Neuronal stem cell (in vitro differentiated cells): ENCODE data around the gene VWA5B1.
"Not testable (repeated sequence)": the region's sequence is repeated elsewhere in the genome, so short reads cannot be mapped to it uniquely, and the experiment has no call there.

Source experiments
- DNase-seq: peaks from one replicate; pipeline ENCODE4 v3.0.0-alpha.2; 2013; ENCODE audit warnings: low spot score
- H2AFZ ChIP-seq: one replicate; pipeline ENCODE4 v1.6.1; 2013; ENCODE audit warnings: mild to moderate bottlenecking, low read length, inconsistent platforms
- H2AK5ac ChIP-seq: 2 replicates; pipeline ENCODE4 v1.6.1; 2013; ENCODE audit warnings: low read depth, mild to moderate bottlenecking, inconsistent platforms, low read length, moderate library complexity, mixed read lengths
- H2BK120ac ChIP-seq: 2 replicates; pipeline ENCODE4 v1.6.1; 2013; ENCODE audit warnings: low read depth, mild to moderate bottlenecking, inconsistent platforms, low read length, moderate library complexity, mixed read lengths
- H2BK12ac ChIP-seq: one replicate; pipeline ENCODE4 v1.6.1; 2013; ENCODE audit warnings: low read length, inconsistent platforms
- H2BK15ac ChIP-seq: 2 replicates; pipeline ENCODE4 v1.6.1; 2013; ENCODE audit warnings: mild to moderate bottlenecking, low read length, inconsistent platforms, mixed read lengths
- H2BK5ac ChIP-seq: one replicate; pipeline ENCODE4 v1.6.1; 2013; ENCODE audit warnings: inconsistent platforms, mild to moderate bottlenecking, low read length, moderate library complexity
- H3K14ac ChIP-seq: one replicate; pipeline ENCODE4 v1.6.1; 2013; ENCODE audit warnings: low read length, inconsistent platforms
- H3K18ac ChIP-seq: 2 replicates; pipeline ENCODE4 v1.6.1; 2013; ENCODE audit warnings: low read length, inconsistent platforms
- H3K23ac ChIP-seq: 2 replicates; pipeline ENCODE4 v1.6.1; 2013; ENCODE audit warnings: low read depth, mild to moderate bottlenecking, mixed read lengths, low read length, inconsistent platforms; ENCODE audit not compliant: poor library complexity
- H3K27ac ChIP-seq: replicated peaks from 3 replicates; pipeline ENCODE4 v1.5.1; 2013; ENCODE audit warnings: low read length, inconsistent platforms
- H3K27me3 ChIP-seq, 3 experiments: 2 replicates each; pipeline ENCODE4 v1.6.1; 2013; ENCODE audit warnings: low read length in 3 of 3, mild to moderate bottlenecking in 2 of 3, inconsistent platforms in 1 of 3, low read depth in 1 of 3, mixed read lengths in 1 of 3, moderate library complexity in 1 of 3; ENCODE audit not compliant: control insufficient read depth in 3 of 3, insufficient read depth in 3 of 3
- H3K36me3 ChIP-seq, 2 donors: replicated peaks in 1 of 2; 2 replicates each; pipeline ENCODE4 v1.6.1; 2013; ENCODE audit warnings: low read length in 2 of 2; ENCODE audit not compliant: control insufficient read depth in 2 of 2, insufficient read depth in 2 of 2
- H3K4ac ChIP-seq: 2 replicates; pipeline ENCODE4 v1.6.1; 2013; ENCODE audit warnings: inconsistent platforms, mild to moderate bottlenecking, low read length, moderate library complexity
- H3K4me1 ChIP-seq, 2 donors: 1 replicate in 1 of 2; 2 replicates in 1 of 2; pipeline ENCODE4 v1.6.1; 2013; ENCODE audit warnings: low read length in 2 of 2, low read depth in 1 of 2; ENCODE audit not compliant: control insufficient read depth in 2 of 2, insufficient read depth in 1 of 2
- H3K4me2 ChIP-seq: one replicate; pipeline ENCODE4 v1.6.1; 2013; ENCODE audit warnings: mild to moderate bottlenecking, low read length, inconsistent platforms; ENCODE audit not compliant: insufficient read depth, poor library complexity, severe bottlenecking
- H3K4me3 ChIP-seq, 2 donors: 2 replicates each; pipeline ENCODE4 v1.5.1; 2013; ENCODE audit warnings: low read length in 2 of 2, mild to moderate bottlenecking in 2 of 2, inconsistent platforms in 1 of 2, moderate library complexity in 1 of 2
- H3K79me1 ChIP-seq: one replicate; pipeline ENCODE4 v1.6.1; 2013; ENCODE audit warnings: low read depth, mild to moderate bottlenecking, inconsistent platforms, low read length, moderate library complexity
- H3K9ac ChIP-seq: one replicate; pipeline ENCODE4 v1.6.1; 2013; ENCODE audit warnings: mild to moderate bottlenecking, low read depth, low read length, inconsistent platforms; ENCODE audit not compliant: poor library complexity
- H3K9me3 ChIP-seq, 2 donors: replicated peaks in 1 of 2; 2 replicates each; pipeline versions ENCODE3 to v1.6.1; 2013; ENCODE audit warnings: low read length in 2 of 2, mild to moderate bottlenecking in 2 of 2, inconsistent platforms in 1 of 2, low read depth in 1 of 2, mixed read lengths in 1 of 2, moderate library complexity in 1 of 2; ENCODE audit not compliant: control insufficient read depth in 2 of 2, insufficient read depth in 1 of 2
- H4K8ac ChIP-seq: one replicate; pipeline ENCODE4 v1.6.1; 2013; ENCODE audit warnings: low read depth, mild to moderate bottlenecking, inconsistent platforms, low read length, moderate library complexity
- H4K91ac ChIP-seq: one replicate; pipeline ENCODE4 v1.6.1; 2013; ENCODE audit warnings: low read length, low read depth, mild to moderate bottlenecking, inconsistent platforms; ENCODE audit not compliant: poor library complexity
- WGBS, 2 donors: extraction: QIAGEN DNeasy Blood & Tissue Kit; methylation state at CpG; one replicate each; pipeline ENCODE4 v1.1.7; 2013; ENCODE audit warnings: missing lambda C conversion rate in 2 of 2, mixed read lengths in 1 of 2; ENCODE audit not compliant: insufficient read length in 2 of 2, insufficient replicate concordance in 1 of 2; ENCODE audit errors: extremely low coverage in 2 of 2; 5-methylcytosine and 5-hydroxymethylcytosine counted together

VWA5B1 gene

GRCh38 chr1:20266642-20267041 lies 24.0 kb upstream of the VWA5B1 start:
- H3K14ac ChIP-seq = no peak overlapping the region
- H2AFZ ChIP-seq = no peak overlapping the region
- H3K27ac ChIP-seq = no peak overlapping the region
- DNase-seq = no peak
- no peak overlapping the region for H3K4me3 ChIP-seq
- no CpG with 5 or more reads among the region's 6 CpGs for WGBS, 2 donors
- H3K9ac ChIP-seq = no peak overlapping the region
- no peaks in the 10 kb centered on the region for H3K4me1 ChIP-seq
- no peaks in the 10 kb centered on the region for H3K9me3 ChIP-seq
- H3K23ac ChIP-seq = no peak overlapping the region
- H3K4me2 ChIP-seq = no peak overlapping the region
- no peak overlapping the region for H4K8ac ChIP-seq
- no peak overlapping the region for H3K4ac ChIP-seq
- H2BK15ac ChIP-seq = no peak overlapping the region
- no peak overlapping the region for H3K18ac ChIP-seq
- no peak overlapping the region for H2BK12ac ChIP-seq
- H3K27me3 ChIP-seq = peaks cover 0 to 6% (median 0%) of the 10 kb centered on the region in 3 experiments
- no peaks in the 10 kb centered on the region for H3K36me3 ChIP-seq
- H3K79me1 ChIP-seq = no peaks in the 10 kb centered on the region
- peak overlapping the region; percentile 73 for H2AK5ac ChIP-seq
- H2BK5ac ChIP-seq = no peak overlapping the region
- no peak overlapping the region for H2BK120ac ChIP-seq
- no peak overlapping the region for H4K91ac ChIP-seq

- no peak overlapping the region for H3K14ac ChIP-seq
- H3K4me3 ChIP-seq = no peak overlapping the region
- no peak overlapping the region for H3K23ac ChIP-seq
- no peak overlapping the region for H3K27ac ChIP-seq
- no peak overlapping the region for H2BK120ac ChIP-seq
- H3K4me2 ChIP-seq = no peak overlapping the region
- no peak overlapping the region for H3K9ac ChIP-seq
- H2BK15ac ChIP-seq = no peak overlapping the region
- no peaks in the 10 kb centered on the region for H3K36me3 ChIP-seq
- no peak overlapping the region for H2BK12ac ChIP-seq
- no peak overlapping the region for H2BK5ac ChIP-seq
- DNase-seq = no peak
- H3K9me3 ChIP-seq = no peaks in the 10 kb centered on the region
- H4K8ac ChIP-seq = no peak overlapping the region
- H3K4ac ChIP-seq = no peak overlapping the region
- H4K91ac ChIP-seq = no peak overlapping the region
- peak overlapping the region; percentile 13 for H2AFZ ChIP-seq
- peaks cover 0 to 5% of the 10 kb centered on the region in 2 donors for H3K4me1 ChIP-seq
- no peak overlapping the region for H2AK5ac ChIP-seq
- H3K18ac ChIP-seq = peak overlapping the region; percentile 51
- H3K79me1 ChIP-seq = no peaks in the 10 kb centered on the region
- peaks cover 0 to 10% (median 0%) of the 10 kb centered on the region in 3 experiments for H3K27me3 ChIP-seq
- WGBS, 2 donors = no CpG with 5 or more reads among the region's 11 CpGs
Observed at GRCh38 chr1:20271498-20272400, 18.9 kb upstream of the VWA5B1 start.

- not testable (repeated sequence) for DNase-seq, H3K4me3 ChIP-seq, H4K91ac ChIP-seq, H2AK5ac ChIP-seq, H3K18ac ChIP-seq, H3K9ac ChIP-seq, H2BK12ac ChIP-seq, H3K27me3 ChIP-seq, H2BK15ac ChIP-seq, H3K27ac ChIP-seq, H3K9me3 ChIP-seq, H3K4ac ChIP-seq, H2AFZ ChIP-seq, H2BK120ac ChIP-seq, H4K8ac ChIP-seq, H3K36me3 ChIP-seq, H3K79me1 ChIP-seq, H3K23ac ChIP-seq, H2BK5ac ChIP-seq, H3K4me2 ChIP-seq, H3K14ac ChIP-seq
- peaks cover 0 to 10% of the 10 kb centered on the region in 2 donors for H3K4me1 ChIP-seq
Observed at GRCh38 chr1:20273716-20274115, 17.0 kb upstream of the VWA5B1 start.

- no peak overlapping the region for H2BK120ac ChIP-seq
- WGBS, 2 donors = no CpG with 5 or more reads among the region's 7 CpGs
- no peak overlapping the region for H2AK5ac ChIP-seq
- peaks cover 0 to 18% of the 10 kb centered on the region in 2 donors for H3K4me1 ChIP-seq
- H2BK15ac ChIP-seq = no peak overlapping the region
- no peak for DNase-seq
- H3K9me3 ChIP-seq = no peaks in the 10 kb centered on the region
- no peaks in the 10 kb centered on the region for H3K79me1 ChIP-seq
- H2BK5ac ChIP-seq = no peak overlapping the region
- no peak overlapping the region for H3K4me2 ChIP-seq
- H3K36me3 ChIP-seq = no peaks in the 10 kb centered on the region
- no peak overlapping the region for H2AFZ ChIP-seq
- no peak overlapping the region for H3K4ac ChIP-seq
- H3K18ac ChIP-seq = peak overlapping the region; percentile 9
- H3K23ac ChIP-seq = no peak overlapping the region
- H3K27me3 ChIP-seq = peaks cover 0 to 5% (median 0%) of the 10 kb centered on the region in 3 experiments
- H3K14ac ChIP-seq = no peak overlapping the region
- H3K27ac ChIP-seq = no peak overlapping the region
- H4K91ac ChIP-seq = no peak overlapping the region
- peak overlapping the region; percentile 31 for H2BK12ac ChIP-seq
- H3K9ac ChIP-seq = no peak overlapping the region
- H4K8ac ChIP-seq = no peak overlapping the region
- no peak overlapping the region for H3K4me3 ChIP-seq
Observed at GRCh38 chr1:20275319-20275925, 15.3 kb upstream of the VWA5B1 start.
